AG04450 (cell line): Measurements from ENCODE around the gene SYPL1. TPM values are rescaled to one million over a fixed set of nuclear protein-coding genes. Genes with fewer than 3 reads are reported as not detected.
A peak's percentile ranks its signal among the peaks of the same experiment; 100 is the strongest.

Experiments
- CTCF ChIA-PET: fragments of 300-600, 350-600 bp; formaldehyde crosslinking; extraction: SDS; loops from one replicate; lab custom pipeline; 2022; ENCODE audit warnings: antibody characterized with exemption, inconsistent platforms; lab: Charles Lee
- POLR2A ChIA-PET: fragments of 350-600 bp; formaldehyde crosslinking; extraction: SDS; loops from one replicate; lab custom pipeline; 2021; ENCODE audit warnings: antibody characterized with exemption, inconsistent platforms; lab: Yijun Ruan, JAX
- DNase-seq: peaks from one replicate; pipeline ENCODE4 v3.0.0-alpha.2; 2011; ENCODE audit warnings: low read depth, low spot score
- H3K27ac ChIP-seq: one replicate; pipeline ENCODE4 v1.5.1; 2012; ENCODE audit warnings: low read depth, low read length, control low read depth
- H3K27me3 ChIP-seq: one replicate; pipeline ENCODE4 v1.6.0; 2012; ENCODE audit warnings: low read length; ENCODE audit not compliant: control insufficient read depth, insufficient read depth
- H3K4me3 ChIP-seq: 2 replicates; pipeline ENCODE4 v1.5.1; 2011; ENCODE audit warnings: mild to moderate bottlenecking, low read depth, low read length, control low read depth
- H3K9me3 ChIP-seq: 2 replicates; pipeline ENCODE4 v1.5.1; 2012; ENCODE audit warnings: low read length; ENCODE audit not compliant: control insufficient read depth, insufficient read depth
- polyA plus RNA-seq: library from polyadenylated mRNA; depleted of rRNA; stranded (reverse); fragments of >200 nt; gene quantifications from 2 replicates; pipeline ENCODE4 v1.2.3, GENCODE V29; 2011
- TF ChIP-seq, protein P1 (sequence below): IDR thresholded peaks from 2 replicates; pipeline ENCODE4 v1.5.1; 2011; ENCODE audit warnings: low read depth, low read length, control low read depth, inconsistent platforms

Gene SYPL1
- polyA plus RNA-seq, 1 experiment: 84.7 TPM

GRCh38 chr7:106111655-106112117 lies 426 bp downstream of the SYPL1 start:
- Histone ChIP-seq H3K4me3 (peak overlapping the region; percentile 81), H3K27me3 (peaks cover 2% of the 10 kb centered on the region), H3K9me3 (no peaks in the 10 kb centered on the region), H3K27ac (peak overlapping the region; percentile 94)
- CTCF ChIA-PET: interaction anchor here (0.6 to 2.1 kb wide), 10 partner anchors 9 to 1775 kb away, joined by 3 to 12 read pairs (median 4); no protein-coding TSS in a partner anchor
- peak; percentile 33 for DNase-seq
- TF ChIP-seq, protein P1, sequence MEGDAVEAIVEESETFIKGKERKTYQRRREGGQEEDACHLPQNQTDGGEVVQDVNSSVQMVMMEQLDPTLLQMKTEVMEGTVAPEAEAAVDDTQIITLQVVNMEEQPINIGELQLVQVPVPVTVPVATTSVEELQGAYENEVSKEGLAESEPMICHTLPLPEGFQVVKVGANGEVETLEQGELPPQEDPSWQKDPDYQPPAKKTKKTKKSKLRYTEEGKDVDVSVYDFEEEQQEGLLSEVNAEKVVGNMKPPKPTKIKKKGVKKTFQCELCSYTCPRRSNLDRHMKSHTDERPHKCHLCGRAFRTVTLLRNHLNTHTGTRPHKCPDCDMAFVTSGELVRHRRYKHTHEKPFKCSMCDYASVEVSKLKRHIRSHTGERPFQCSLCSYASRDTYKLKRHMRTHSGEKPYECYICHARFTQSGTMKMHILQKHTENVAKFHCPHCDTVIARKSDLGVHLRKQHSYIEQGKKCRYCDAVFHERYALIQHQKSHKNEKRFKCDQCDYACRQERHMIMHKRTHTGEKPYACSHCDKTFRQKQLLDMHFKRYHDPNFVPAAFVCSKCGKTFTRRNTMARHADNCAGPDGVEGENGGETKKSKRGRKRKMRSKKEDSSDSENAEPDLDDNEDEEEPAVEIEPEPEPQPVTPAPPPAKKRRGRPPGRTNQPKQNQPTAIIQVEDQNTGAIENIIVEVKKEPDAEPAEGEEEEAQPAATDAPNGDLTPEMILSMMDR: no peak
- POLR2A ChIA-PET: interaction anchor here (0.5 to 1.9 kb wide), 13 partner anchors 12 to 1958 kb away, joined by 3 to 7 read pairs (median 4); partner anchors contain the start of gene NAMPT

DNA sequence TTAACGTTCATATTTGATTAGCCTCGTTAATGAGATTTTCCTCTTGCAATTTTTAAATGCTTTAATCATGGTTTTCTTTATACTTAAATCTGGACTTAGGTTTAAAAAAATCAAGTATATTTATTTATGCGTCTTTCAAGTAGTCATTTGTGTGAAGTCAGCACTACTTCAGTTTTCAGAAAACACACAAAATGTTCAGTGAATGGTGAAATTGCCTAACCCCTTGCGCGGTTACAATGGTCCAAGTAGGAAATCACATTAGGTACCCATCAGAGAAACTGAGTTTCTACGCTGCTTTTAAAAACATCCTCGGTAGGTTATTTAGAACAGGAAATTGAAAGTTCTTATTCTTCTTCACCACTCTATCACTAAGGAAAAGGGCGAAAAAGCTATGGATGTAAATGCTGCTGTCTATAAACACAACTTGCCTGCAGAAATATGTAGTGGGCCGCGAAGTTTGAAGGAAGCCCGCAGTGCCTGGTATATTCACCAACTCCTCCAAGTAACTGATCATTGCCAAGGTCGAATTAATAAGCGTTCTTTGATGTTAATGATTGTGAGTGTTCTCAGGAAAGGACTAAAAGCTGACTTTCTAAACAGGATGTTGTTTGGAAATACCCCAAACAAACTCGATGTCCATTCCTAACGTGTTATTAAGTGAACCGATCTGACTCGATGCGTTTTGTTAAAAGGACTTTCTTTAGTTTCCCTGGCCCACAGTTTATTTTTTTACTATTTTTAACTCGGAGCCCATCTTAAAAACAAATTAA lies 1.0 kb downstream of the SYPL1 start:
- ChIA-PET POLR2A (interaction anchor here (0.5 to 1.9 kb wide), 9 partner anchors 11 to 1958 kb away, joined by 3 to 7 read pairs (median 5); partner anchors contain the start of gene NAMPT), CTCF (interaction anchor here (1.2 to 1.4 kb wide), 3 partner anchors 8 to 56 kb away, joined by 3 to 5 read pairs (median 4); no protein-coding TSS in a partner anchor)
- DNase-seq: no peak
- no peaks in the 10 kb centered on the region for H3K27me3 ChIP-seq
- no peaks in the 10 kb centered on the region for H3K9me3 ChIP-seq
- TF ChIP-seq, protein P1: no peak
- peak overlapping the region; percentile 81 for H3K4me3 ChIP-seq
- H3K27ac ChIP-seq: peak overlapping the region; percentile 94

- peak overlapping the region; percentile 81 for H3K4me3 ChIP-seq
- POLR2A ChIA-PET: no interaction called here
- H3K27me3 ChIP-seq: no peaks in the 10 kb centered on the region
- H3K9me3 ChIP-seq: no peaks in the 10 kb centered on the region
- TF ChIP-seq, protein P1: no peak
- DNase-seq: no peak
- CTCF ChIA-PET: interaction anchor here (1.4 kb wide), 1 partner anchor 41 kb away, joined by 3 read pairs; no protein-coding TSS in a partner anchor
- no peak overlapping the region for H3K27ac ChIP-seq
These were observed 1.9 kb downstream of the SYPL1 start for GRCh38 chr7:106110238-106110560.

- no peak for DNase-seq
- no peaks in the 10 kb centered on the region for H3K9me3 ChIP-seq
- no peak overlapping the region for H3K27ac ChIP-seq
- ChIA-PET POLR2A (no interaction called here), CTCF (no interaction called here)
- TF ChIP-seq, protein P1: no peak
- H3K4me3 ChIP-seq: no peak overlapping the region
- H3K27me3 ChIP-seq: no peaks in the 10 kb centered on the region
These were observed 2.4 kb downstream of the SYPL1 start for GRCh38 chr7:106109521-106110237.
